H54 (cell line): ENCODE data around the gene CEP192.
A peak's percentile ranks its signal among the peaks of the same experiment; 100 is the strongest.

ENCODE experiments used
- DNase-seq: peaks from one replicate; pipeline ENCODE4 v3.0.0; 2011; ENCODE audit warnings: low spot score, mixed read lengths; ENCODE audit not compliant: insufficient read length
- FAIRE-seq: peaks from 3 replicates; lab custom pipeline; 2011; peaks lifted over from hg19 to GRCh38; lab: Jason Lieb, UNC
- POLR2A ChIP-seq: IDR thresholded peaks from 2 replicates; pipeline ENCODE4 v1.6.1; 2011; ENCODE audit warnings: low read depth, mild to moderate bottlenecking, low read length

CEP192 gene

GRCh38 chr18:12990967-12991820 is at the start of gene CEP192:
TSS of gene CEP192 (plus strand) at chr18:12991362. CDS start at chr18:12999425, 8,063 bp downstream.
- FAIRE-seq (peak; percentile 92), DNase-seq (peak; percentile 85)
- TF ChIP-seq POLR2A: peak; percentile 96

GRCh38 chr18:12943215-12943614 is 47.9 kb upstream of the CEP192 start:
- DNase-seq (no peak), FAIRE-seq (no peak)
- TF ChIP-seq POLR2A: no peak

DNA sequence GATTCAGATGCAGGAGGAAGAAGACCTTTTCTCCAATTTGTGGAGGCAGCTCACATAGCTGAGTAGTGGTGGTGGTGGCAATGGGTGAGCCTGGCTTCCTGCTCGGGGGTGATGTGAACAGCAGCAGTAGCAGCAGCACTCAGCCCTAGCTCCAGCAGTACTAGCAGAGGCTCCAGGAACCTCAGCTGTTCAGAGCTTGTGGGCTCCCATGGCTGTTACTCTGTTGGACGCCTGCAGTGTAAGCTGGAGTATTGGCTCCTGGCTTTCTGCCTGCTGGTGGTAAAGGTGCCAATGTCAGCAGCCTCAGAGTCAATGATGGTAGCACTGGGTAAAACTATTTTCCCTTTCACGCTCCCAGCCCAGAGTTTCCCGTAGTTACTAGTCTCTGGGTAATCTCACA is 46.5 kb upstream of the CEP192 start:
- TF ChIP-seq POLR2A: no peak
- DNase-seq: peak; percentile 12
- FAIRE-seq: no peak

- FAIRE-seq: peak; percentile 36
- no peak for TF ChIP-seq POLR2A
These were observed 44.4 kb upstream of the CEP192 start for GRCh38 chr18:12946549-12947284.

DNA sequence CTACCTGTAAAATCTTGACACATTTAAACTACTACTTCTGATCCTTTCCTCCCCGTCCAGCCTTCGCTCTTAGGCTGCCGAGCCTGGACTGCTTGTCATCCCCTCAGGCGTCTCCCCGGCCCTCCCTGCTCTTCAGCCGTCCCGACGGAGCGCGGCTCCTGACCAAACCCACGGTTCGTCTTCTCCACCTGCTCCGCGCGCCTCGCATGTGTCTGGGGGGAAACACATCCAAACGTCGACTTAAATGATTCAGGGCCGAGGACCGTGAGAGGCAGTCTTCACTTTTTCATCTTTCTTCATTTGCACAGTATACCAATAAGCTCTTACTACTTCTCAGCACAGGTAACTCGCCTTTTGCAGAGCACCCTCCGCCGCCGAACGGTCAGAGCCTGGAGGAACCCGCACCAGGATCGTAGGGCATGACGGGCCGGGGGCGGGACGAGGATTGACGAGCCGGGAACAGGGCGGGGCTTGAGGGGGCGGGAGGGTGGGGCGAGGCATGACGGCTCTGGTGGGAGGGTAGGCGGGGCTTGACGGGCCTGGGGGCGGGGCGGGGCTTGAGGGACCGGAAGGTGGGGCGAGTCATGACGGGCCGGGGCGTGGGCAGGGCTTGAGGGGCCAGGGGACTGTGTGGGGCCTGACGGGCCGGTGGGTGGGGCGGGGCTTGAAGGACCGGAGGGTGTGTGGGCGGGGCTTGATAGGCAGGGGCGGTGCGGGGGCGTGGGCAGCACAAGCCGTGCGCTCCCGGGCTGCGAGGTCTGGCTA is 43.7 kb upstream of the CEP192 start, which contains the start of gene SEH1L:
Gene SEH1L (plus strand): TSS at position 727 of the 765 bp plus-strand sequence. CDS start 111 bp downstream, outside the sequence.
- no peak for FAIRE-seq

More at GRCh38 chr18:12946549-12947284, 44.4 kb upstream of the CEP192 start:
- peak; percentile 17 for DNase-seq

GRCh38 chr18:12948050-12948804 is 42.9 kb upstream of the CEP192 start:
- DNase-seq (peak; percentile 81), FAIRE-seq (no peak)
- TF ChIP-seq POLR2A: peak; percentile 73

More for the DNA sequence above, 43.7 kb upstream of the CEP192 start, which contains the start of gene SEH1L:
- TF ChIP-seq POLR2A: peak; percentile 59
- DNase-seq: peak; percentile 86

DNA sequence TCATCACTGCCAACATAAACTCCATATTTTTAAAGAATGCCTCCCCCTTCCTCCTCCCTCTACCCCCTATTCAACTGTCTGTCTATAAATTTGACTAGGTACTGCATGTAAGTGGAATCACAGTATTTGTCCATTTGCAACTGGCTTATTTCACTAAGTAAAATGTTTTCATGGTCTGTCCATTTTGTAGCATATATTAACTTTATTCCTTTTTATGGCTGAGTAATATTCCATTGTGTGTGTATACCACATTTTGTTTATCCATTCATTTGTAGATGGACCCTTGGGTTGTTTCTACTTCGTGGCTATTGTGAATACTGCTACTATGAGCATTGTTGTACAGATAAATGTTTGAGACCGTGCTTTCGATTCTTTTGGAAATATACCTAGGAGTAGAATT is 32.7 kb upstream of the CEP192 start:
- no peak for TF ChIP-seq POLR2A
- FAIRE-seq: no peak
- DNase-seq: no peak

DNA sequence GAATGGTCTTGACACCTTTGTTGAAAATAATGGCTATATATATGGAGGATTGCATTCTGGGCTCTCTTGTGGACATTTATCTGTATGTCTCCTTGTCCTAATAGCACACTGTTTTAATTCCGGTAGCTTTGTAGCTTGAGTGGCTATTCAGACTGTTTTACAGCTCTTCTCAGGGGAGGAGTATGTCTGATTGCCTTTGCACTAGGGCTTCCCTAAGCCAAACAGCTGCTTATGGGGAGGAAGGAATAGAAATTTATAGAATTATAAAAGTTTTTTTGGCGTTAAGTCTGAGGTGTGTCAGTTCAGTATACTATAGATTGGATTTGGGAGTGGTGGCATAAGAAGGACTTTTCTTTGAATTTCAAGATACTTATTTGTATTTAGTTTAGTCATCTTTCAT is 30.8 kb upstream of the CEP192 start:
- no peak for TF ChIP-seq POLR2A
- DNase-seq (no peak), FAIRE-seq (no peak)

GRCh38 chr18:12960853-12961397 is 30.2 kb upstream of the CEP192 start:
- DNase-seq (no peak), FAIRE-seq (no peak)
- TF ChIP-seq POLR2A: no peak

DNA sequence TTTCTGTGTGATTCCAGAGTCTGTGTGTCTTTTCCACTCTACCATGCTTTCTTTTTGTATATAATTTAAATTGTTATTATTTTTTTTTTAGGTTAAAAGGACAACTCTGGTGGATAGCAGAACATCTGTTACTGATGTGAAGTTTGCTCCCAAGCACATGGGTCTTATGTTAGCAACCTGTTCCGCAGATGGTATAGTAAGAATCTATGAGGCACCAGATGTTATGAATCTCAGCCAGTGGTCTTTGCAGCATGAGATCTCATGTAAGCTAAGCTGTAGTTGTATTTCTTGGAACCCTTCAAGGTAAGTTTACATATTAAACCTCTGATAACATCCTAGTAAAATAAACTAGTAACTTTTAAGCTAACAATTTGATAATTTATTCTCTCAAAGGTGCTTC is 28.1 kb upstream of the CEP192 start:
- no peak for FAIRE-seq
- no peak for TF ChIP-seq POLR2A
- DNase-seq: no peak

GRCh38 chr18:12968115-12968514 is 23.0 kb upstream of the CEP192 start:
- no peak for DNase-seq
- FAIRE-seq: no peak
- no peak for TF ChIP-seq POLR2A

GRCh38 chr18:12968619-12969018 is 22.5 kb upstream of the CEP192 start:
- DNase-seq (no peak), FAIRE-seq (no peak)
- no peak for TF ChIP-seq POLR2A
